NCI-H774 (cell line): Measurements from ENCODE around the gene SLC19A1.
"Not testable (repeated sequence)": the region's sequence is repeated elsewhere in the genome, so short reads cannot be mapped to it uniquely, and the experiment has no call there.

Source experiments
- DNase-seq: peaks from one replicate; lab custom pipeline; 2025; lab: John Stamatoyannopoulos, UW

SLC19A1 gene

GRCh38 chr21:45532826-45533360 lies 9.3 kb downstream of the SLC19A1 start:
- DNase-seq, result no peak

- DNase-seq, result no peak
Measured at GRCh38 chr21:45531393-45532215, 10.6 kb downstream of the SLC19A1 start.

- not testable (repeated sequence) for DNase-seq
Measured at GRCh38 chr21:45531114-45531392, 11.2 kb downstream of the SLC19A1 start.

GRCh38 chr21:45530423-45531113 lies 11.7 kb downstream of the SLC19A1 start:
- DNase-seq, result no peak

GRCh38 chr21:45529785-45530422 lies 12.3 kb downstream of the SLC19A1 start:
- no peak for DNase-seq

GRCh38 chr21:45528981-45529784 lies 13.1 kb downstream of the SLC19A1 start:
- DNase-seq, result no peak

- no peak for DNase-seq
Measured at GRCh38 chr21:45528028-45528705, 14.1 kb downstream of the SLC19A1 start.

- DNase-seq, result not testable (repeated sequence)
Measured at GRCh38 chr21:45527151-45527999, 14.9 kb downstream of the SLC19A1 start.

- no peak for DNase-seq
Measured at GRCh38 chr21:45525910-45526306, 16.3 kb downstream of the SLC19A1 start.

GRCh38 chr21:45525153-45525909 lies 16.9 kb downstream of the SLC19A1 start:
- DNase-seq, result no peak

GRCh38 chr21:45524756-45525152 lies 17.5 kb downstream of the SLC19A1 start:
- DNase-seq, result no peak

GRCh38 chr21:45523411-45524101 lies 18.7 kb downstream of the SLC19A1 start:
- DNase-seq, result no peak

GRCh38 chr21:45522986-45523385 lies 19.3 kb downstream of the SLC19A1 start:
- no peak for DNase-seq

- no peak for DNase-seq
Measured at GRCh38 chr21:45522381-45522780, 19.9 kb downstream of the SLC19A1 start.

- no peak for DNase-seq
Measured at GRCh38 chr21:45521241-45521640, 21.0 kb downstream of the SLC19A1 start.

- no peak for DNase-seq
Measured at GRCh38 chr21:45519182-45519581, 23.1 kb downstream of the SLC19A1 start.

GRCh38 chr21:45518742-45519141 lies 23.5 kb downstream of the SLC19A1 start:
- no peak for DNase-seq

GRCh38 chr21:45517249-45518065 lies 24.8 kb downstream of the SLC19A1 start:
- DNase-seq, result no peak
